ENCODE results near the gene SPINK1.

DNA sequence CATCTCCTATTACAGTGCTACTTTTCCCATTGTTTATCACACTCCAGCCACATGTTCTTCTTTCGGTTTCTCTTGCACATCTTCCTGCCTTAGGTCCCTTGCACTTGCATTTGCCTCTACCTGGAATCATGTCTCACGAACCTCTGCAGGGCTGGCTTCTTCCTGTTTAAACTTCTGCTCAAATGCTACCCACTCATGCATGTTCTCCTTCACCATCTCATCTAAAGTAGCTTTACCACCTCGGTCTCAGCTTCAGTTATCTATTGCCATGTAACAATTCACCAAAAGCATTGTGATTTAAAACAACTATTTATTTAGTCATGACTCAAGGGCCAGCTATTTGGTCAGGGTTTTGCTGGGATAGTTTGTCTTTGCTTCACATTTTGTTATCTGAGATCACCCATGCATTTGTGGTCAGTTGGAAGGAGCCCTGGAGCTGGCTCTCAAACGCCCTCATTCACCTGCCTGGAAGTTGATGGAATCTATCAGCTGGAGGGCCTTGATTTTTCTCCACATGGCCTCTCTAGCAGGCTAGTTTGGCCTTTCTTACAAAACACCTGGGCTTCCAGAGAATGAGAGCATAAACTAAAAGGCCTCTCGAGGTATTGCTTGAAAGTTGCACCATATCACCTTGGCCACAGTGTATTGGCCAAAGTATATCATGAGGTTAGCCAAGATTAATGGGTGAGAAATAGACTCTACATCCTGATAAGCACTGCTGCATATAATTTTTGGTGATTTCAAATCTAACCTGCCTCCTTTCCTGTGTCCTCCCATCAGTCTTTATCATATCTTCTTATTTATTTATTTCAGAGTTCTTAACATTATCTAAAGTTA lies 21.4 kb downstream of the SPINK1 start:
- TF ChIP-seq, protein P1, sequence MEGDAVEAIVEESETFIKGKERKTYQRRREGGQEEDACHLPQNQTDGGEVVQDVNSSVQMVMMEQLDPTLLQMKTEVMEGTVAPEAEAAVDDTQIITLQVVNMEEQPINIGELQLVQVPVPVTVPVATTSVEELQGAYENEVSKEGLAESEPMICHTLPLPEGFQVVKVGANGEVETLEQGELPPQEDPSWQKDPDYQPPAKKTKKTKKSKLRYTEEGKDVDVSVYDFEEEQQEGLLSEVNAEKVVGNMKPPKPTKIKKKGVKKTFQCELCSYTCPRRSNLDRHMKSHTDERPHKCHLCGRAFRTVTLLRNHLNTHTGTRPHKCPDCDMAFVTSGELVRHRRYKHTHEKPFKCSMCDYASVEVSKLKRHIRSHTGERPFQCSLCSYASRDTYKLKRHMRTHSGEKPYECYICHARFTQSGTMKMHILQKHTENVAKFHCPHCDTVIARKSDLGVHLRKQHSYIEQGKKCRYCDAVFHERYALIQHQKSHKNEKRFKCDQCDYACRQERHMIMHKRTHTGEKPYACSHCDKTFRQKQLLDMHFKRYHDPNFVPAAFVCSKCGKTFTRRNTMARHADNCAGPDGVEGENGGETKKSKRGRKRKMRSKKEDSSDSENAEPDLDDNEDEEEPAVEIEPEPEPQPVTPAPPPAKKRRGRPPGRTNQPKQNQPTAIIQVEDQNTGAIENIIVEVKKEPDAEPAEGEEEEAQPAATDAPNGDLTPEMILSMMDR (conservative IDR thresholded peaks at IDR 0.05): no peak
- TF ChIP-seq EZH2 (IDR thresholded peaks at IDR 0.05; ENCODE audit: low read depth): no peak
